HCT116 (cell line): ENCODE results near the gene TBX20.
"Not testable (repeated sequence)": the region's sequence is repeated elsewhere in the genome, so short reads cannot be mapped to it uniquely, and the experiment has no call there.

Source experiments
- ATF3 ChIP-seq: IDR thresholded peaks from 2 replicates; pipeline ENCODE4 v1.6.1; 2012
- CEBPB ChIP-seq: IDR thresholded peaks from 2 replicates; pipeline ENCODE4 v1.6.1; 2012; ENCODE audit warnings: low read depth
- CTCF ChIP-seq, 3 experiments: fragments of 200-600 bp in 1 of 3; sonication (generic) in 1 of 3; IDR thresholded peaks in 2 of 3; conservative IDR thresholded peaks in 1 of 3; 2 replicates each; pipeline ENCODE4 v1.5.1; 2012 to 2017; ENCODE audit warnings: low read depth in 2 of 3, low read length in 2 of 3, antibody characterized with exemption in 1 of 3, borderline replicate concordance in 1 of 3, control low read depth in 1 of 3, mild to moderate bottlenecking in 1 of 3, mixed read lengths in 1 of 3, mixed run types in 1 of 3, moderate library complexity in 1 of 3; ENCODE audit not compliant: insufficient read depth in 1 of 3
- EGR1 ChIP-seq: IDR thresholded peaks from 2 replicates; pipeline ENCODE4 v1.6.1; 2012; ENCODE audit warnings: low read depth
- EZH2 ChIP-seq: fragments of 200-600 bp; sonication (generic); IDR thresholded peaks from 2 replicates; pipeline ENCODE4 v1.6.1; 2017; ENCODE audit warnings: antibody characterized with exemption, mixed run types
- EZH2phosphoT487 ChIP-seq: fragments of 200-600 bp; IDR thresholded peaks from 2 replicates; pipeline ENCODE4 v1.6.1; 2018; ENCODE audit warnings: antibody characterized with exemption, borderline replicate concordance
- JUND ChIP-seq: IDR thresholded peaks from 2 replicates; pipeline ENCODE4 v1.6.1; 2012
- POLR2A ChIP-seq: IDR thresholded peaks from 2 replicates; pipeline ENCODE4 v1.7.0; 2011; ENCODE audit warnings: borderline replicate concordance; ENCODE audit not compliant: insufficient read depth, insufficient read length; ENCODE audit errors: extremely low read depth
- POLR2AphosphoS5 ChIP-seq: IDR thresholded peaks from 2 replicates; pipeline ENCODE4 v1.6.1; 2011; ENCODE audit warnings: mild to moderate bottlenecking, low read depth, low read length, moderate library complexity
- RAD21 ChIP-seq: IDR thresholded peaks from 2 replicates; pipeline ENCODE4 v1.6.1; 2012; ENCODE audit warnings: low read depth, mild to moderate bottlenecking
- REST ChIP-seq: IDR thresholded peaks from 2 replicates; pipeline ENCODE4 v1.6.1; 2012; ENCODE audit warnings: low read depth
- SIN3A ChIP-seq: IDR thresholded peaks from 2 replicates; pipeline ENCODE4 v1.6.1; 2012; ENCODE audit warnings: low read depth
- SP1 ChIP-seq: IDR thresholded peaks from 2 replicates; pipeline ENCODE4 v1.6.1; 2012; ENCODE audit warnings: low read depth
- ZNF274 ChIP-seq: fragments of 200-500 bp; sonication (Bioruptor generic); IDR thresholded peaks from 2 replicates; pipeline ENCODE4 v1.6.1; 2014; ENCODE audit warnings: mild to moderate bottlenecking, low read depth, low read length, inconsistent platforms

DNA sequence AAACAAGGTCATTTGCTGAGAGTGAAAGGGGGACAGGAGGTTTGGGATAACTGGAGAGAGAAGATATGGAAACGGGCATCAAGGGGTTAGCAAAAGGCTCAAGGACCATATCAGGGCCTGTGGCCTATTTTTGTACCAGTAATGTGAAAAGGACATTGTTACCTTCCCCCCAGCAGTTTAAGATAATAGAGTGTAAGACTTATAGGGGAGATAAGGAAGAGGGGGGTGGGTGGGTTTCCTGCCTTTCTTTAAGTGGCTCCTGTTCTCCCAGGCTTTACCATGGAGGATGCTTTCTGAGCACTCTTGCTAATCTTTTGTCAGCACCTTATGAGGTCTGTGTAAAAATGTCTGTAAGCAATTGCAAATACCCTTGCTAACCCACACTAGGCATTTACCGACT is 80.7 kb downstream of the TBX20 start:
- TF ChIP-seq EGR1; JUND; CTCF (IDR thresholded peaks at IDR 0.05 in 2 of 3, conservative IDR thresholded peaks at IDR 0.05 in 1 of 3; ENCODE audit: borderline replicate concordance in 1 of 3, insufficient read depth in 1 of 3, low read depth in 2 of 3, low read length in 2 of 3); SIN3A; EZH2phosphoT487; ATF3; POLR2A; ZNF274; POLR2AphosphoS5; RAD21; REST; SP1; EZH2; CEBPB: not testable (repeated sequence)
